ENCODE results near the gene LRP8.

LRP8 gene

DNA sequence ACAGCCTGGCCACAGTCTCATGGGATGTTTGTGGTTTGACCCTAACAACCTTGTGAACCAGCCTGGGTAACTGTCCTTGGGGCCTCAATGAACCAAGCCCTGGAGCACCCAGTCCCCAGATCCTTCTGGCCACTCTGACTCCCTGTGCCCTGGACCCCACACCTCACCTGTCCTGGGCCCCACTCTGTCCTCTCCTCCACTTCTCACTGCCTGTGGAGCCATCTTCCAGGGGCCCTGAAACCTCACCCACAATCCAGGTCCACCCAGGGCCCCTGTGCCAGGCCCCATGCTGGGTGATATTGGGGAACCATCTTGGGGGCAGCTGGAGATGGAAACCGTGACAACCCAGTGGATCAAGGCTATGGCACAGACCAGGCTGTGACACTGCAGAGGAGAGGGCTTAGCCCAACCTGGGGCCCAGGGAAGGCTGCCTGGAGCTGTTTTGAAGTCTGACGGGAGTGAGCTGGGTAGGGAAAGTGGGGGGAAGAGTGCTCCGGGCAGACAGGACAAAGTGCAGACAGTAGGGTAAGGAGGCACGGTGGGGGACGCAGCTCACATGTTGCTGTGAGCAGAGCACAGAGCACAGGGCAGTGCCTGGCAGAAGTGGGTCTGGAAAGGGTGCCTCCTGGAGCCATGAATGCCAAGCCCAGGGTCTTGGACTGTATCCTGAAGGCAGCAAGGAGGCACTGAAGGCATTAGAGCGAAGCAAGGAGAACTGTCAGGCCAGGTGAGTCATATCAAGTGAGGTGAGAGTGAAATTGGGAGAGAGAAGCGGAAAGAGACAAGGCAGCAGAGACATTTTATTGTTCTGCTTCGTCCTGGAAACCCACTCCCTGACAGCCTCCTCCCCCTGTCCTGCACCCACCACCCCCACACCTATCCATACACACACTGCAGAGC, 12.1 kb upstream of the LRP8 start:
- H3K27me3 ChIP-seq (ENCODE audit: insufficient read depth, low read length), result no peaks in the 10 kb centered on the region
- no peaks in the 10 kb centered on the region for H3K79me2 ChIP-seq (ENCODE audit: control insufficient read depth, insufficient read depth, low read length, unreplicated experiment)

DNA sequence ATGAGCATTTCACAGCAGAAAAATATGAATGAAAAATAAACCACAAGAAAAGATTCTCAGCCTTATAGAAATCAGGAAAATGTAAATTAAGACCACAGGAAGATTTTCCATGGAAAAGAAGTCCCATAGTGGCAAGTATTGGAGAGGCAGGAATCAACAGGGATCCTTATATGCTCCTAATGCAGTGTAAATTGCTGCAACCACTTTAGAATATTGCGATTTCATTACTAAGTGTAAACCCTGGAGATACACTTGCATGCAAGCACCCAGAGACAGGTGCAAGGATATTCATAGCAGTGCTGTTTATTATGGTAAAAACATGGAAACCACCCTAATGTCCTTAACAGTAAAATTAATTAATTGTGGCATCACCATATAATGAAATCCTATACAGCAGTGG, 10.6 kb upstream of the LRP8 start:
- H3K4me1 ChIP-seq (ENCODE audit: control insufficient read depth, insufficient read depth, low read length, unreplicated experiment), result no peaks in the 10 kb centered on the region
- H3K27ac ChIP-seq (ENCODE audit: low read depth, low read length), result no peak overlapping the region
- no peaks in the 10 kb centered on the region for H3K79me2 ChIP-seq (ENCODE audit: control insufficient read depth, insufficient read depth, low read length, unreplicated experiment)
- H2AFZ ChIP-seq (ENCODE audit: low read length, unreplicated experiment), result no peak overlapping the region
- no peaks in the 10 kb centered on the region for H3K27me3 ChIP-seq (ENCODE audit: insufficient read depth, low read length)
- H3K4me3 ChIP-seq (ENCODE audit: low read depth, low read length), result no peak overlapping the region
- H3K36me3 ChIP-seq (ENCODE audit: insufficient read depth, low read length), result no peaks in the 10 kb centered on the region

More for the DNA sequence above, 12.1 kb upstream of the LRP8 start:
- H2AFZ ChIP-seq (ENCODE audit: low read length, unreplicated experiment), result no peak overlapping the region
- H3K36me3 ChIP-seq (ENCODE audit: insufficient read depth, low read length), result no peaks in the 10 kb centered on the region
- no peak overlapping the region for H3K27ac ChIP-seq (ENCODE audit: low read depth, low read length)
- H3K4me3 ChIP-seq (ENCODE audit: low read depth, low read length), result no peak overlapping the region
- no peaks in the 10 kb centered on the region for H3K4me1 ChIP-seq (ENCODE audit: control insufficient read depth, insufficient read depth, low read length, unreplicated experiment)

DNA sequence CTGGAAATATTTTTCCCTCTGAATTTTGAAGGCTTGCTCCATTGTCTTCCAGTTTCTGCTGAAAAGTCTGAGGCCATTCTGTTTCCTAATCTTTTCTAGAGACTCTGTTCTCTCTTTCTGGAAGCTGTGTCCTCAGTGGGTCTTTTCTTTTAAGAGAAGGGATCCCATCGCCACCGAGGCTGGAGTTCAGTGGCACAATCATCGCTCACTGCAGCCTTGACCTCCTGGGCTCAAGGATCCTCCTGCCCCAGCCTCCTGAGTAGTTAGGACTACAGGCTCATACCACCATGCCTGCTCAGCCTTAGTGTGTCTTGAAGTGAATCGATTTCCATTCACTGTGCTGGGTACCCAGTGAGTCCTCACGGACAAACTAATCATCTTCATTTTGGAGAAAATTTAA, 9.6 kb upstream of the LRP8 start:
- H3K27ac ChIP-seq (ENCODE audit: low read depth, low read length), result no peak overlapping the region
- H3K27me3 ChIP-seq (ENCODE audit: insufficient read depth, low read length), result no peaks in the 10 kb centered on the region
- H2AFZ ChIP-seq (ENCODE audit: low read length, unreplicated experiment), result no peak overlapping the region
- no peaks in the 10 kb centered on the region for H3K36me3 ChIP-seq (ENCODE audit: insufficient read depth, low read length)
- no peaks in the 10 kb centered on the region for H3K4me1 ChIP-seq (ENCODE audit: control insufficient read depth, insufficient read depth, low read length, unreplicated experiment)
- H3K79me2 ChIP-seq (ENCODE audit: control insufficient read depth, insufficient read depth, low read length, unreplicated experiment), result no peaks in the 10 kb centered on the region
- H3K4me3 ChIP-seq (ENCODE audit: low read depth, low read length), result no peak overlapping the region

DNA sequence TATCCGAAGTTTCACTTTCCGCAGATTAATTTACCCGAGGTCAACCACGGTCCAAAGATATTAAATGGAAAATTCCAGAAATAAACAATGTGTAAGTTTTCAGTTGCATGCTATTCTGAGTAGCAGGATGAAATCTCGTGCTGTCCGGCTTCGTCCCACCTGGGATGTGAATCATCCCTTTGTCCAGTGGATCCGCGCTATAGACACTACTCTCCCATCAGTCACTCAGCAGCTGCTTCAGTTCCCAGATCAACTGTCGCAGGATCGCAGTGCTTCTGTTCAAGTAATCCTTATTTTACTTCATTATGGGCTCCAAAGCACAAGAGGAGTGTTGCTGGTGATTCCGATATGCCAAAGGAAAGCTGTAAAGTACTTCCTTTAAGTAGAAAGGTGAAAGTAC, 8.3 kb upstream of the LRP8 start:
- no peak overlapping the region for H3K4me3 ChIP-seq (ENCODE audit: low read depth, low read length)
- no peaks in the 10 kb centered on the region for H3K36me3 ChIP-seq (ENCODE audit: insufficient read depth, low read length)
- H3K27me3 ChIP-seq (ENCODE audit: insufficient read depth, low read length), result no peaks in the 10 kb centered on the region
- H2AFZ ChIP-seq (ENCODE audit: low read length, unreplicated experiment), result no peak overlapping the region
- no peak overlapping the region for H3K27ac ChIP-seq (ENCODE audit: low read depth, low read length)
- no peaks in the 10 kb centered on the region for H3K4me1 ChIP-seq (ENCODE audit: control insufficient read depth, insufficient read depth, low read length, unreplicated experiment)
- no peaks in the 10 kb centered on the region for H3K79me2 ChIP-seq (ENCODE audit: control insufficient read depth, insufficient read depth, low read length, unreplicated experiment)

DNA sequence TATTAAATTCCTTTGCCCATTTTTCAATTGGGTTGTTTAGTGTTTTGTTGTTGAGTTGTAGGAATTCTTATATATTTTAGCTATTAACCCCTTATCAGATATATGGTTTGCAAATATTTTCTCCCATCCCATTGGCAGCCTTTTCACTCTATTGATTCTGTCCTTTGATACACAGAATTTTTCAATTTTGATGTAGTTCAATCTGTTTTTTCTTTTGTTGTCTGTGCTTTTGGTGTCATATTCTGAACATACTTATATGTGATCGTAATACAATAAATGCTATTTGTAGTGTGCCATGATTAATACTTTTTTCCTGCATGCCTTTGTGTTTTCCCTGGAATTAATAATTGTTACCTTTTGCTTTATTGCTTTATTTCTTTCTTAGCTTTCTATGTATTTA, 7.8 kb upstream of the LRP8 start:
- no peak overlapping the region for H3K4me3 ChIP-seq (ENCODE audit: low read depth, low read length)
- no peaks in the 10 kb centered on the region for H3K36me3 ChIP-seq (ENCODE audit: insufficient read depth, low read length)
- no peak overlapping the region for H2AFZ ChIP-seq (ENCODE audit: low read length, unreplicated experiment)
- no peaks in the 10 kb centered on the region for H3K27me3 ChIP-seq (ENCODE audit: insufficient read depth, low read length)
- H3K4me1 ChIP-seq (ENCODE audit: control insufficient read depth, insufficient read depth, low read length, unreplicated experiment), result no peaks in the 10 kb centered on the region
- H3K79me2 ChIP-seq (ENCODE audit: control insufficient read depth, insufficient read depth, low read length, unreplicated experiment), result no peaks in the 10 kb centered on the region
- no peak overlapping the region for H3K27ac ChIP-seq (ENCODE audit: low read depth, low read length)

DNA sequence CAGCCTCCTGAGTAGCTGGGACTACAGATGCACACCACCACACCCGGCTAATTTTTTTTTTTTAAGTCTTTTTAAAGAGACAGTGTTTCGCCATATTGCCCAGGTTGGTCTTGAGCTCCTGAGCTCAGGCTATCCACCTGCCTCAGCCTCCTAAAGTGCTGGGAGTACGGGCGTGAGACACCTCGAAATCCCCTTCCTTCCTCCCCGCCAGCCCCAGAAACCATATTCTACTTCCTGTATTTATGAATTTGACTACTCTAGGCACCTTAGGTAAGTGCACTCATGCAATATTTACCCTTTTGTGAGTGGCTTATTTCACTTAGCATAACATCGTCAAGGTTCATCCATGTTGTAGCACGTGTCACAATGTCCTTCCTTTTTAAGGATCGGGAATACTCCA, 6.9 kb upstream of the LRP8 start:
- no peak overlapping the region for H3K27ac ChIP-seq (ENCODE audit: low read depth, low read length)
- H3K27me3 ChIP-seq (ENCODE audit: insufficient read depth, low read length), result no peaks in the 10 kb centered on the region
- H3K79me2 ChIP-seq (ENCODE audit: control insufficient read depth, insufficient read depth, low read length, unreplicated experiment), result no peaks in the 10 kb centered on the region
- no peak overlapping the region for H3K4me3 ChIP-seq (ENCODE audit: low read depth, low read length)
- H3K36me3 ChIP-seq (ENCODE audit: insufficient read depth, low read length), result no peaks in the 10 kb centered on the region
- H2AFZ ChIP-seq (ENCODE audit: low read length, unreplicated experiment), result no peak overlapping the region
- no peaks in the 10 kb centered on the region for H3K4me1 ChIP-seq (ENCODE audit: control insufficient read depth, insufficient read depth, low read length, unreplicated experiment)

DNA sequence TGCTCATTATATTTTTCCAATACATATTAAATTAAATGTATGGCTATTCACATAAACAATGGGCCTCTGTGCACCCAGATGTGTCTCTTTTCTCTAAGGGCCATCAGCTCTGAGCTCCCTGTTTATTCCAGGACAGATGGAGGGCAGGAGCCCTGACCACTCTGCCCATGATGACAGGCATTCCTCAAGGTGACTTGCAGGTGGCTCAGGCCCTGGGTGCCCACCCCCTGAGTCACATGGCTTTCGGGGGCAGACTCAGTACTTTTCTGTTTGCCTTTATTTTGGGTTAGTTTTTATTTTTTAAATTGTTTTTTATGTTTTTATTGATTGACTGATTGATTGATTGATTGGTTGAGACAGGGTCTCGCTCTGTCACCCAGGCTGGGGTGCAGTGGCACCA, 6.4 kb upstream of the LRP8 start:
- H3K27ac ChIP-seq (ENCODE audit: low read depth, low read length), result no peak overlapping the region
- H3K4me1 ChIP-seq (ENCODE audit: control insufficient read depth, insufficient read depth, low read length, unreplicated experiment), result no peaks in the 10 kb centered on the region
- H3K79me2 ChIP-seq (ENCODE audit: control insufficient read depth, insufficient read depth, low read length, unreplicated experiment), result no peaks in the 10 kb centered on the region
- no peak overlapping the region for H2AFZ ChIP-seq (ENCODE audit: low read length, unreplicated experiment)
- no peaks in the 10 kb centered on the region for H3K27me3 ChIP-seq (ENCODE audit: insufficient read depth, low read length)
- no peak overlapping the region for H3K4me3 ChIP-seq (ENCODE audit: low read depth, low read length)
- no peaks in the 10 kb centered on the region for H3K36me3 ChIP-seq (ENCODE audit: insufficient read depth, low read length)

DNA sequence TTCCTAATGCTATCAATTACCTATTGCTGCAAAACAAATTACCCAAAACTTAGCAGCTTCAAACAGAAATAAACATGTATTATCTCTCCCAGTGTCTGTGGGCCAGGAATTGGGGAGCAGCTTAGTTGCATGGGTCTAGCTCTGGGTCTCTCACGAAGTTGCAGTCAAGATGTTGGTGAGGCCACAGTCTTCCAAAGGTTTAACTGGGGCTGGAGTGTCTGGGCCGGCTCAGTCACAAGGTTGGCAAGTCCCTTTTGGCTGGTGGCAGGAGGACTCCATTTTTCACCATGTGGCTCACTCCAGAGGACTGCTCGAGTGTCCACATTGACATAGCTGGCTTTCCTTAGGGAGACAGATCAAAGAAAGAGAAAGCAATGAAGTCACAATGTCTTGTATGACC, 5.0 kb upstream of the LRP8 start:
- H2AFZ ChIP-seq (ENCODE audit: low read length, unreplicated experiment), result no peak overlapping the region
- H3K36me3 ChIP-seq (ENCODE audit: insufficient read depth, low read length), result no peaks in the 10 kb centered on the region
- peaks cover 2% of the 10 kb centered on the region for H3K4me1 ChIP-seq (ENCODE audit: control insufficient read depth, insufficient read depth, low read length, unreplicated experiment)
- H3K4me3 ChIP-seq (ENCODE audit: low read depth, low read length), result no peak overlapping the region
- H3K79me2 ChIP-seq (ENCODE audit: control insufficient read depth, insufficient read depth, low read length, unreplicated experiment), result no peaks in the 10 kb centered on the region
- H3K27me3 ChIP-seq (ENCODE audit: insufficient read depth, low read length), result no peaks in the 10 kb centered on the region
- H3K27ac ChIP-seq (ENCODE audit: low read depth, low read length), result no peak overlapping the region

DNA sequence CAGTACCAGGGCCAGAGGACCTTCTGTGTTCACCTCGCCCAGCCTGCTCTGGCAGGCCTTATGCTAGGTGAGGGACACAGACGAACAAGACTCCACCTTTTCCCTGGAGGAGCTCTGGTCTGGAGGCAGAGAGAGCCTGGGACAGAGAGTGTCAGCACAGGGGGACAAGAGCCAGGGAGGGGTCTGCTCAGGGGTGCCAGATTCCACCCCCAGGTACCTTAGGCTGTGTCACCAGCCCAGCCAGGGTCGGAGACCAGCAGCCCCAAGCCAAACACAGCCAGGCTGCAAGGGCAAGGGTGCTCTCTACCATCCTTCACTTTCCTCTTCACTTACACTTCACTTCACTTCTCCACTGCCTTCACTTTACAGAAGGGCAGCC, 4.3 kb upstream of the LRP8 start:
- no peak overlapping the region for H2AFZ ChIP-seq (ENCODE audit: low read length, unreplicated experiment)
- no peak overlapping the region for H3K27ac ChIP-seq (ENCODE audit: low read depth, low read length)
- no peak overlapping the region for H3K4me3 ChIP-seq (ENCODE audit: low read depth, low read length)
- H3K4me1 ChIP-seq (ENCODE audit: control insufficient read depth, insufficient read depth, low read length, unreplicated experiment), result peaks cover 2% of the 10 kb centered on the region
- no peaks in the 10 kb centered on the region for H3K79me2 ChIP-seq (ENCODE audit: control insufficient read depth, insufficient read depth, low read length, unreplicated experiment)
- no peaks in the 10 kb centered on the region for H3K36me3 ChIP-seq (ENCODE audit: insufficient read depth, low read length)
- no peaks in the 10 kb centered on the region for H3K27me3 ChIP-seq (ENCODE audit: insufficient read depth, low read length)

DNA sequence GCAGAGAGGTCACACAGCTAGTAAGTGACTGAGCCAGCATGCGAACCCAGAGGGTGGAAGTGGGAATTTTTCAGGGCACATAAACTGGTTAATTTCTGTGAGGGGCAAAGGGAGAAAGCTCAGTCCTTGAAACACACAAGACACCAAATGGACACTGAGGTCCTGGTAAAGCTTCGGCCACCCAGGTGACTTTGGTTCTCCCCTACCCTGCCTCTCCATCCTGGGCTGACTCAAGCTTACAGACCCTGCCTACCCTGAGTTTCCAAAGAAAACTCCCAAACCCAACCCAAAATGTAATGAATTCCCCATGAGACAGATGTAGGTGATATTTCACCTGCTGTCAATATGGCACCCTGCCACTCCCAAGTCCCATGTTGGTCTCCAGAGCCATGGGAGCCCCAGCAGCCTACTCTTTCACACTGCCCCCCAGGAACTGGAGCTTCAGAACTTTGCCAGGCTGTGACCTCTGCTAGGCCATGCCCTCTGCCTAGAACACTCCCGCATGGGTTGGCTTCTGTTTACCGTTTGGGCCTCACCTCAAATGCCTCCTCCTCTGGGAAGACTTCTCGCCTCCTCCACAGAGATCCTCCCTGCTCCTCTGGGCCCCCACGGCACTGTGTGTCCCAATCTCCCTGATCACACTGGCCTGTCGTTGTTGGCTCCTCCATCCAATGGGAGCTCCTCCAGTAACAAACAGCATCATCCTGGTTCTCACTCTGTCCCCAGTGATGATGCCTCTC, 3.7 kb upstream of the LRP8 start:
- Histone ChIP-seq H3K4me1 (ENCODE audit: control insufficient read depth, insufficient read depth, low read length, unreplicated experiment) (peaks cover 2% of the 10 kb centered on the region), H3K36me3 (ENCODE audit: insufficient read depth, low read length) (no peaks in the 10 kb centered on the region), H3K27me3 (ENCODE audit: insufficient read depth, low read length) (no peaks in the 10 kb centered on the region), H3K27ac (ENCODE audit: low read depth, low read length) (no peak overlapping the region), H3K79me2 (ENCODE audit: control insufficient read depth, insufficient read depth, low read length, unreplicated experiment) (no peaks in the 10 kb centered on the region), H3K4me3 (ENCODE audit: low read depth, low read length) (no peak overlapping the region), H2AFZ (ENCODE audit: low read length, unreplicated experiment) (no peak overlapping the region)

DNA sequence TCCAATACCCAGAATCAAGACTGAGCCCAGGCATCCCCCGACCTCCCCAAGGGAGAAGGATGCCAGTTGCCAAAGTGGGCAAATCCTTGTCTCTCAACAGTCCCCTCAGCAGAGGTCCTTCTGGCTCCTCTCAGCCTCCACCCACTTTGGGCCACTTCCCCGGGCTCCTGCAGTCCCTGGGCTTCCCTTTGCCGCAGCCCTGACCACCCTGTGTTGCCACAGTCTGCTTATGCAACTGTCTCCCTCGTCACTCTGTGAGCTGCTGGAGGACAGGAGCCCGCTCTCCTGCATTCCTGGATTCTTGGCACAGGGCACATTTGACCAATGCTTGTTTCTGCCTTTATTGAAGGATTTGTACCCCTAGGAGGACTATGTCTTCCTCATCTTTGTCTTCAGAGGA, 2.9 kb upstream of the LRP8 start:
- H3K79me2 ChIP-seq (ENCODE audit: control insufficient read depth, insufficient read depth, low read length, unreplicated experiment), result no peaks in the 10 kb centered on the region
- no peak overlapping the region for H3K27ac ChIP-seq (ENCODE audit: low read depth, low read length)
- no peaks in the 10 kb centered on the region for H3K36me3 ChIP-seq (ENCODE audit: insufficient read depth, low read length)
- no peaks in the 10 kb centered on the region for H3K27me3 ChIP-seq (ENCODE audit: insufficient read depth, low read length)
- H3K4me1 ChIP-seq (ENCODE audit: control insufficient read depth, insufficient read depth, low read length, unreplicated experiment), result peaks cover 4% of the 10 kb centered on the region
- H2AFZ ChIP-seq (ENCODE audit: low read length, unreplicated experiment), result no peak overlapping the region
- no peak overlapping the region for H3K4me3 ChIP-seq (ENCODE audit: low read depth, low read length)

Measured in ACC112 (cell line).